ENCODE measurements around the gene SLC25A21.

The SLC25A21 gene

DNA sequence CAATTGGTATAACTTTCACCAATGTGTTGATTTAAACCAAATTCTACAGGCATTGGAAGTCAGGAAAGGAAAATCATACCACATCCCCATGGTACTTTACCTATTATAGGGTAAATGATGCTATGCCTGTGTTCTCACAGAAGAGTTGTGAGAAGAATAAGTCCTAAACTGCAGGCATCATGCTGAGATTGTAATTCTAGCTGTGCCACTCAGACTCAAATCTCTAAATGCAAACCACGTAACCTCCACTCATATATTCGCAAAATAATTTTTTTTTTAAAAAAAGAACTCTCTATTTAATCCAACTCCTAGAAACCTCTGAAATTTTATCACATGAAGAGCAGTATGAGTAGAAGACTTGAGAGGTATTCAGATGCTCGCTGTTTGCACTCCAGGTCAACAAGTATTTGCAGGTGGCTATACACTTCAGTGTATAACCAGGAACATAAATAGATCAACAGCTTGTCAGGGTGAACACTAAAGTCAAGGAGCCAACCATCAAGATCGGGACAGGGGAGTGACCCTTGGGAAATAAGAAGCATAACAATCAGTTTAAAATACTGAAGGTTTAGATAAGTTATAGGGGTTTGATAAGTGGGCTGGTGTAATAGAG lies 110.1 kb downstream of the SLC25A21 start:
- DNase-seq (ENCODE audit: extremely low read depth, low read depth) = no peak
- TF ChIP-seq, protein P1, sequence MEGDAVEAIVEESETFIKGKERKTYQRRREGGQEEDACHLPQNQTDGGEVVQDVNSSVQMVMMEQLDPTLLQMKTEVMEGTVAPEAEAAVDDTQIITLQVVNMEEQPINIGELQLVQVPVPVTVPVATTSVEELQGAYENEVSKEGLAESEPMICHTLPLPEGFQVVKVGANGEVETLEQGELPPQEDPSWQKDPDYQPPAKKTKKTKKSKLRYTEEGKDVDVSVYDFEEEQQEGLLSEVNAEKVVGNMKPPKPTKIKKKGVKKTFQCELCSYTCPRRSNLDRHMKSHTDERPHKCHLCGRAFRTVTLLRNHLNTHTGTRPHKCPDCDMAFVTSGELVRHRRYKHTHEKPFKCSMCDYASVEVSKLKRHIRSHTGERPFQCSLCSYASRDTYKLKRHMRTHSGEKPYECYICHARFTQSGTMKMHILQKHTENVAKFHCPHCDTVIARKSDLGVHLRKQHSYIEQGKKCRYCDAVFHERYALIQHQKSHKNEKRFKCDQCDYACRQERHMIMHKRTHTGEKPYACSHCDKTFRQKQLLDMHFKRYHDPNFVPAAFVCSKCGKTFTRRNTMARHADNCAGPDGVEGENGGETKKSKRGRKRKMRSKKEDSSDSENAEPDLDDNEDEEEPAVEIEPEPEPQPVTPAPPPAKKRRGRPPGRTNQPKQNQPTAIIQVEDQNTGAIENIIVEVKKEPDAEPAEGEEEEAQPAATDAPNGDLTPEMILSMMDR (IDR thresholded peaks at IDR 0.05; ENCODE audit: low read depth, low read length) = no peak

DNA sequence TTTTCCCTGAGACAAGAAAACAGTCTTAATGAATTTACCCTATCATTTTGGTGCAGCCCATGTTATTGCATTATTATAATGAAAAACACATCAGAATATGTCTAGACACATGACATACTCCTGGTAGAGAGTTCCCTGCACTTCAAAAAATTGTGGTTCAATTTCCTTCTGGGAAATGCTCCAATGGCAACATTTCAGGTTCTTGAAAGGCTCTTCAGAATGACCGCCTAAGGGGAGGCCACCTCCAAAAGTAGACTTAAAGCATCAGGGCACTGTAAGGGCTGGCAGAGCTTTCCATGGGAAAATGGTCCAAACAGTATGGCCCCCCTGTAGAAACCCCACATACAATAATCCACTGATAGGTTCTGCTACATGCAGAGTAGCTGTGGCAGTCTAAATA lies 110.7 kb downstream of the SLC25A21 start:
- TF ChIP-seq, protein P1 (IDR thresholded peaks at IDR 0.05; ENCODE audit: low read depth, low read length) = no peak
- DNase-seq (ENCODE audit: extremely low read depth, low read depth) = no peak

DNA sequence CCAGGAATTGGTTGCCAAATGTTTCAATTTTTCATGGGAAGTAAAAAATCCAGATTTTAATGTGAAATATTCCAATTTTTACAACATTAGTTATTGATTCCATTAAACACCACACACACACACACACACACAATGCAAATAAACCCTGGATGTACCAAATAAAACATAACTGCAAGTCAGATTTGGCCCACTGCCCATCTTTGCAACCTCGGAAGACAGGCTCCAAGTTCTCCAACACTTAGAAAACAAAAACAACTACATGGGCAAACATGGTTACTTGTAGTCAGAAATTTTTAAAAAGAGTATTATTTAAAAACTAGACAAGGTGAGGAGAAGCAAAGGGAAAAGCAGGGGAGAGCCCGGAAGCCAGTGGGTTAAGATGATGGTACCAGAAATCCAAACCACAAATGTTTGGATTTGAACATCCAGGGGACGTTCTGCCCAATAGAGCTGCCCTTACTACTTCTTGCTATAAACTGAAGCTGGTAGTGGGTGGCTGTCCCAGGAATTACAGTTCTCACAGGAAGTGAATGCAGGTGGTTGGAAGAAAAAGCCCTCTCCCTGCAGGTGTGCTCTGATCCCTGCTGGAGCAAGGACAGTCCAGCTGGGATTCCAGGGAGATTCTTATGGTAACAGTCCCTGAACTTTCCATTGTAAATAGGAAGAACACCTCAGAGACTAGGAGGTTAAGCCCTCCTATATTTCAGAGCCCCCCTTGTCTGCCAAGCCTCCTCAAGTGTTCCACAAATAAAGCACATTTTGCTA lies 111.7 kb downstream of the SLC25A21 start:
- no peak for DNase-seq (ENCODE audit: extremely low read depth, low read depth)

DNA sequence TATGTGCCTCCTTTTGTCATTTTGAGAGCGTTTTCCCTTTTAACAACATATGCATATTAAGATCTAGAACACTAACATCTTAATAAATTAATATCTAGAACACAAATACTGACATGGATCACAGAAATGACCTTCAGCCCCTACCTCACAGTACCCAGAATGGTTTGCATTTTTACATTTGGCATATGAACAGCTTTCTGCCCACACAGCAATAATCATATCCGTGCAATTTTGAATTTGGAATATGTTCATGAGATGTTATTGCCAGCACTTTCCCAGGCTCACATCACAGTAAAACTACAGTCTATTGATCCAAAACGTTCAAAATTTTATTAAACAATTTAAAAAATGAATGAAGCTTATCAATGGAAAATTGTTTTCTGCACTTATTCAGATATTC lies 114.6 kb downstream of the SLC25A21 start:
- TF ChIP-seq, protein P1 (IDR thresholded peaks at IDR 0.05; ENCODE audit: low read depth, low read length) = no peak
- no peak for DNase-seq (ENCODE audit: extremely low read depth, low read depth)

More for the DNA sequence above, 111.7 kb downstream of the SLC25A21 start:
- TF ChIP-seq, protein P1 (IDR thresholded peaks at IDR 0.05; ENCODE audit: low read depth, low read length) = no peak

DNA sequence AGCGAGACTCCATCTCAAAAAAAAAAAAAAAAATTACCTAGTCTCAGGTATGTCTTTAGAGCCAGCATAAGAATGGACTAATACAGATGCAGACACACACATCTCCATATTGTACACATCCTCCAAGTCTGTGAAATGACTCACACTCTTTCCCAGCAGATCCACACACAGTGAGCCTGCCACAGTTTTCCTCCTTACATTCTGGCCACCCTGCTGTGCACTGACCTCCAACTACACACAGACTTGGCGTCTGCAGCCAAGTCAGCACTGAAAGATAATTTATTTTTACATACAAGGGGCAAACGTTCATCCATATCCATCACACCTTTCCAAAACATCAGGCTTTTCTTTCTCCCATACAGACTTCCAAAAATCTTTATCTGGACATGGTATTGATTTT lies 115.9 kb downstream of the SLC25A21 start:
- TF ChIP-seq, protein P1 (IDR thresholded peaks at IDR 0.05; ENCODE audit: low read depth, low read length) = no peak
- no peak for DNase-seq (ENCODE audit: extremely low read depth, low read depth)

DNA sequence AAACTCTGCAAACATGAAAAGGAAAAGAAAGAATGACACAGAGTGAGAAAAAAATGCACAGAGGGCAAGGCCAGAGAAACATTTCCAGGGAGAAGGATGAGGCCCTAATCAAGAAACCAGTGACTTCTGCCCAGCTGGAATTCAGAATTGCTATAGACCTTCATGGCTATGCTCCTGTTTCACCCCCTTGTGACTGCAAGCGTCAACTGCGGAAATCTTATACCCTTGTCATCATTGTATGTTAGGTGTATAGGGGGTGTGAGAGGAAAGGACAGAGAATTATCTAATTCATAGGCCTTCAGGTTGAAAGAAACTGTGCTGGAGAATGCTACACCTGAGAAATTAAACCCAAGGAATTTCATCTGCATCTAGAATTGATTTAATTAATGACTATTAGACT lies 117.5 kb downstream of the SLC25A21 start:
- TF ChIP-seq, protein P1 (IDR thresholded peaks at IDR 0.05; ENCODE audit: low read depth, low read length) = no peak
- DNase-seq (ENCODE audit: extremely low read depth, low read depth) = no peak

DNA sequence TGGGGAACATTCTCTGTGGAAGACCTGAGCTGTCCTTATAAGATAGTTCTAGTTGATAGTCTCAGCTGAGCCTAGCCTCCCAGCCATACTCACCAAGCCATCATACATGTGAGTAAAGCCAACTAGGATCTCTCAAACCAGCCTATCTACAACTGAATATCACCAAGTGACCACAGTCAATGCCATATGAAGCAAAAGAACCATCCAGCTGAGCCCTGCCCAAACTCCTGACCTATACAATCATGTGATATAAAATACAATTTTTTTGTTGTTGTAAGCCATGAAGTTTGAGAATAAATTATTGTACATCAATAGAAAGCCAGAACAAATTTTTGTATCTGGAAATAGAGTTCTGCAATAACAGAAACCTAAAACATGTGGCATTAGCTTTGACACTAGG lies 118.3 kb downstream of the SLC25A21 start:
- TF ChIP-seq, protein P1 (IDR thresholded peaks at IDR 0.05; ENCODE audit: low read depth, low read length) = no peak
- DNase-seq (ENCODE audit: extremely low read depth, low read depth) = no peak

All from AG09319 (cell line).